GM18907 (cell line): Measurements from ENCODE around the gene HDC.

Source experiments
- ATAC-seq: cut with Tn5 transposase; IDR thresholded peaks from one replicate; pipeline ENCODE4 v1.9.1; 2021; ENCODE audit warnings: mild to moderate bottlenecking, moderate library complexity; ENCODE audit not compliant: unreplicated experiment

The HDC gene

DNA sequence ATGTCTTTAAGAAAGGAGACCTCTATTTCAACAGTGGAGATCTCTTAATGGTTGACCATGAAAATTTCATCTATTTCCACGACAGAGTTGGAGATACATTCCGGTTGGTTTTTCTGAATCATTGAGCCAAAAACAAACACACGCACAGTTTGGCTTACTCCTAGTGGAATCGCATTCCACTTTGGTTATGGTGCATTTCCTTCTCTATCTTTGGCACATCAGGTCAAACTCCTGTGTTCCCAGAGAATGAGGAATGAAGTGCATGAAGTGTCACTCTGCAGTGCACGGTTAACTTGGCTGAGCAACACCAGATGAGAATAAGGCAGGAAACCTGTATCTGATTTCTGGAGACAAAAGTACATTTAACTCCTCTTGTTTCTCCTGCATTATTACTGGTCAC is 38.5 kb downstream of the HDC start:
- ATAC-seq = no peak

DNA sequence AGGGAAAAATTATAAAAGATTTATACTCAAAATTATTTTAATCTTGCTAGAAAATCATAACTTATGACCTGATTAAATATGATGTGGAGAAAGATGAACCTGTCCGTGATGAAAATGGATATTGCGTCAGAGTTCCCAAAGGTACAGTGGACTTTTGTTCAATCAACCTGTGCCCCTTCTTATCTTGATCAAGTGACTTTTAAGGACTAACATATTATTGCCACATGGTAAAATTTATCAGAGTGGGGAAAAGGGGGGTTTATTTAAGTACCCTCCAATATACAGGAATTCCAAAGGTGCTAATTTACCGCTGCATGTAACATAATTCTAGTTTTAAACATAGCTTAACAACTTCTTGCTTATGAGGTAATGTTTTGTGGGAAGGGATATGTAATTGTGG is 39.6 kb downstream of the HDC start:
- no peak for ATAC-seq

DNA sequence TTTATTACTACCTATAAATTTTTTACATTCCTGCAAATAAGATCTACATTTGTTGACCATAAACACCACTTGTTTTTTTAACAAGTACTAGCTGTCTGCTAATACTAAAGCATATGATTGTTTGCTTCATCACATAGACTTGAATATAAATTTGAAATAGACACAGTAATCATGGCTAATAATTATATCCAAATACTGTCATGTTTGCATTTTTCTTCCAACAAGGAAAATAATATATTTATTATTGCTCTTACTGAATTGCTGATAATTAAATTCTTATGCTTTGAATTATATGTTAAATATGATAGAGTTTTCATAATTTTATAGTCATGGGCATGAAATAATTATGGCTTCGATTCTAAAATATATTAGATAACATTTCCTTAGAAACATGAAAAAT is 40.5 kb downstream of the HDC start:
- ATAC-seq = no peak

DNA sequence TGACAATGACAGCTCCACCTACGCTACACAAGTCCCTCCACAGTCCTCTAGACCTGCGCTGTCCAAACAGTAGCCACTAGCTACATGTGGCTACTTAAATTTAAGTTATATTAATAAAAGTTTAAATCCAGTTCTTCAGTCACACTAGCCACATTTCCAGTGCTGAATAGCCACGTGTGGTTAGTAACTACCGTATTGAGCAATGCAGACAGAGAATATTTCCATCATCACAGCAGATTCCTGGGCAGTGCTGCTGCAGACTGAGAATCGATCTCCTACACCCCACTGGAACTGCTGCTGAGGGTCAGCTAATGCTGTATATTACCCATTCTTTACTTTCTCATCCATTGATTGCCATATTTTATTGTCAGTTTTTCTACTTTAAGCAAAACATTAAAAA is 40.9 kb downstream of the HDC start:
- no peak for ATAC-seq

DNA sequence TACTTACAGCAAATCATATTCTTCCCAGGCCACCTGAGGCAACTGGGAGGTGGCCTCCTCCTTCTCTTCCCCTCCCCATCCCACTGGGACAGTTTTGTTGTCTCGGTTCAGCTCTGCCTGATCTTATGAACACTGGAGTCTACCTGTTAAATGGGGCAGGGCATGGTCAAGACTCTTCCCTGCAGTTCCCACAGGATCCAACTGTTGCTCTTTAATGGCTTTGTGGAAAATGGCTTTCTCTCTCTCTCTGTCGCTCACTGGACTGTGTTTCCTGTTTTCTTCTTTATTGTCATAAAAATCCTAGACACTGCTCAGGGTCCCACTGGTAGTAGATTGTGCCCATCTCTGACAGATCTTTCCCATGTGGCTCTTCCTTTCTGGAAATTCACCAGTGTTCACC is 43.3 kb downstream of the HDC start:
- ATAC-seq = no peak

DNA sequence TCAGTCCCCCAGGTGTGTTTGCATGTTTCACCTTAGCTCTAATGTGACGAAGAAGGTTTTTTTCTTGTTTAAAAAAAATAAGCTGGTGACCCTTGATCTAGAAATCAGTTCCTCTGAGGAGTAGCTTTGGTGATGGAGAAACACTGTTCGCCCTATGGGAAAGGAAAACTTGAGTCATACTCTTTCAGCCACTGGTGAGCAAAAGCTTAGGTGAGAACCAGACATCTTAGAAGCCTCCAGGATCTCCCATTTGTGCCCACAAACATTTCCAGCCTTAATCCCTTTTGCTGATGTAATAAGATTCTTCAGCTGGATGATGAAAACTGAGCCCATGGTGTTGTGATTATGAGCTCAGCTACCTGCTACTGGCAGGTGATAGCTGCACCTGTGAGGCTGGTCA is 45.7 kb downstream of the HDC start:
- no peak for ATAC-seq

DNA sequence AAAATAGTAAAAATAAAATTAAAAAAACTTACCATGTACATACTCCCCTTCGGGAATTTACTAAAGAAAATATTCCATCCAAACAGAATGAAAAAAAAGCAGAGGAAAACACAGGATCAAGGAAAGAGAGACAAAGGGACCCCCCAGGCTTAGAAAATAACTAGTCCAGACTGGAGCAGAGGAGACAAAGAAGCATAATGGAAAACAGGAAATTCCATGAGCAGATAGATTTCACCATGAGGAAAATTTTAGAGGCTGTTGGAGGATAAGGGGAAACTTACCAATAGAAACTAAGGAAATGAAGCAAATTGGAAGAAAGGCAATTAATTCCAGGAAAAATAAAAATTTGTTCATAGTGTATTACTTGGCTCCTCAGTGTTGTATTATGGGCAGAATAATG is 46.8 kb downstream of the HDC start:
- ATAC-seq = no peak

DNA sequence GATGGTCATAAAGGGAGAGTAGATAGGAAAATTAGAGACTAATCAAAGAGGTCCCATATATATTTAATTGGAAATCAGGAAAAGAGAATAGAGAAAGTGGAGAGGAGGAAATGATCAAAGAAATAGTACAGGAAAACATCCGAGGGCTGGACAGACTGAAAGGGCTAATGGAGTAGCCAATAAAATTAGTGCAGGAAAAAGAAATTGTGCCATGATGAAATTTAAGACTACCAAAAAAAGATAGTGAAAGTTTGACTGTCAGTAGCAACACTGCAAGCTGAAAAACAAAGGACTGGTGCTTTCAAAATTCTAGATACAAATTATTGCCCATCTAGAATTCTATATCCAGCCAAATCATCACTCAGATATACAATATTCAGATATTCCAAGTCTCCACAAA is 47.2 kb downstream of the HDC start:
- ATAC-seq = no peak

DNA sequence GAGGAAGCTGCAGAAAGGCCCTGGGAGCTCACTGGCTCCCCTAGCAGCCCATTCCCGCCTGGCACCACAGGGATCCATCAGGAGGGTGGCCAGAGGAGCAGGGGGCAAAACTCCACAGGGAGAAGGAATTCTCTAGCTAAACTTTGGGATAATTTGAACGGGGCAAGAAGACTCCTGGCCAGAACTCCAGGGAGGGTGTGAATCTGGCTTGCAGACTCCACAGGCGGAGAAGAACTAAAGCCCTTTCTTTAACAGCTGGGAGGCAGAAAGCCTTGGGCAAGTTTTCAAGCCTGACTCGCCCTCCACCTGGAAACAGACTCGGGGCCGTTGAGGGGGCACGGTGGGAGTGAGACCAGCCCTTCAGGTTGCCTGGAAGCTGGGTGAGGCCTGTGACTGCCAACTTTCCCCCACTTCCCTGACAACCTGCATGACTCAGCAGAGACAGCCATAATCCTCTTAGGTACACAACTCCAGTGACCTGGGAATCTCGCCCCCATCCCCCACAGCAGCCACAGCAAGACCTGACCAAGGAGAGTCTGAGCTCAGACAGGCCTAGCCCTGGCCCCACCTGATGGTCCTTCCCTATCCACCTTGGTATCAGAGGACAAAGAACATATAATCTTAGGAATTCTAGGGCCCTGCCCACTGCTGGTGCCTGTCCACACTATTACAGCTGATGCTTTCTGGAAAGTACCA is 54.9 kb downstream of the HDC start:
- no peak for ATAC-seq

DNA sequence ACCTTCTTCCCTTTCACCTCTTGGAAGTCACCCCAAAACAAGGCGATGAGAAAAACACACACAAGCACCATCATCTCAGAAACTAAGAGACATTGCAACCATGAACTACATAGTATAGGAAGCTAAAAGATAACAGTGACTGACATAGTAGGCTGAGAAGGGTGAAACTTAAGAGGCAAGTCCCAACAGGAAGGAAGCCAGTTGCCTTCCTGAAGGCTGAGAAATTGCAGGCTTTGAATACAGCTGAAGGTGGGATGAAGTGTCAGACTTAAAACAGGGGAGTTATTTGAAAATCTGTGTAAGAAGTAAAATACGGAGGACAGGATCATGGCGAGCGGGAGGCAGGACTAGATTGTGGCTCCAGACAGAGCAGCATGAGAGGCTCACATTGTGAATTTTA is 55.7 kb downstream of the HDC start:
- ATAC-seq = no peak

DNA sequence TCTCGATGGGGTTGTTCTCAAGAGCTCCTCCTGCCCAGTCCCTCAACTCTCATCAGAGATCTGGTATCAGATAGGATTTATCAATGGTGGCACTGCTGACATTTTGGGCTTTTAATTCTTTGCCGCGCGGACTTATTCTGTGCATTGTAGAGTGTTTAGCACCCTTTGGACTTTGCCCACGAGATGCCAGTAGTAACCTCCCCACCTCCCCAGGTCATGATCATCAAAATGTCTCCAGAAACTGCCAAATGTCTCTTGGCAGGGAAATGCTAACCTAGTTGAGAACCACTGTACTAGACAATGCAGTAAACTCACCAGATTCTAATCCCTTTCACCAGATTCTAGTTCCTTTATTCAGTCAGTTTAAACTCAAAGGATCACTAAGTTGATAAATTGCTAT is 59.5 kb downstream of the HDC start:
- no peak for ATAC-seq

DNA sequence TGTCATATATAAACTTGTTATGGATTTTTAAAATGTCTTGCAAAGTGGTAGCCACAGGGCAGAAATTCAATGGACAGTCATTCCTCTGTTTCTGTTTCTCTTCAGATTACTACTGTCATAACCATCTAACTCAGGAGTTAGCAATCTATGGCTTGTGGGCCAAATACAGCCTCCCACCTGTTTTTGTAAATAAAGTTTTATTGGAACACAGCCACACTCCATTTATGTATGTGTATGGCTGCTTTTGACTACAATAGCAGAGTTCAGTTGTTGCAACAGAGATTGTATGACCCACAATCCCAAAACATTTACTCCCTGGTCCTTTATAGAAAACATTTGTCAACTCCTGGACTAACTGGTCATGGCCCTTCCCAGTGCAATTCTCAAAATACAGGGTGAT is 63.5 kb downstream of the HDC start:
- ATAC-seq = no peak

DNA sequence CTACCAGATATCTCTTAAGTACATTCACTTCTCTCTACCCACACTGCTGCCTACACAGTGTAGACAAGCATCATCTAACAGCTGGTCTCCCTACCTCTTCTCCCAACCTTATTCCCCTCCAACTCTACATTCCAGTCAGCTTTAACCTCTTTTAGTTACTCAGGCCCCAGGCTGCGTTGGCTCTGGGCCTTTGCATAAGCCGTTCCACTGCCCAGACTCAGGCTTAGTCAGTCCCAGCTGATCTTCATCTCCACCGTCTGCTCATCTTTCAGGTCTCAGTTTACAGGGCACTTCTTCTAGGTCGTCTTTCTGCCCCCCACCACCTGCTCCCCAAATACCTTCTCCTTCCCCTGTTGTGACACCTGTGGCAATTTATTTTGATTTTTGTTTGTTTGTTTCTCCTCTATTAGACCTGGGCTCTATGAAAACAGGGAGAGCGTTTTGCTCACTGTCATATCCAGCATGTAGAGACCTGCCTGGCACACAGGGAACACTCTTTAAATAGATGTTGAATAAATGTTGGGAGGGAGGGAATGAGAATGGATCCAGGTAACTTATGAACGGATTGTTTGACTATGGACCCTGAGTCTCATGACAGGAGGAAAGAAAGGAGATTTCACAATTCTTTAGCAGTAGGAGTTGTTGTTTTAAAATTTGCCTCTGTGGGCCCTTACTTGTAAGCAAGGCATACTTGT is 72.5 kb downstream of the HDC start:
- ATAC-seq = no peak

DNA sequence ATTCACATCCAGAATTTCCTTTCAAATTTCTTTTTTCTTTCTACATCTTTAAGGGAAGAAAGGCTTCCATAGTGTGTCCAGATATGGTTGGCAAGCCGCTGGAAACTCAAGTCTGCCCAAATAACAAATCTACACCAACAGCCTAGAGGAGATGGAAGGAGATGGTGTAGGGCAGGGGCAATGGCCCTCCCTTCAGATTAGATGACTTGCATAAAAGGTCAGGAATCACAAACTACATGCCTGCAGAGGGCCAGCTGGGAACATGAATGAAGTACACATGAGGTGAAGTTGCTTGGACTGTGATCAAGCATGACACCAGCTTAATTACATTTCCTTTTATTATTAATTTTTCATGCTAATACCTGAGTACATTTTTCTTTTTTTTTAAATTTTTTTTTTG is 73.4 kb downstream of the HDC start:
- no peak for ATAC-seq
